Stimulated activated CD4-positive, alpha-beta T cell treated with anti-CD3 and anti-CD28 coated beads, Interleukin-1b, Interleukin-23, amount 100 ng/mL, for 1 hour (primary cell): ENCODE data around the gene PLCG2.

Experiments
- DNase-seq, 2 donors: peaks; one replicate each; pipeline ENCODE4 v3.0.0-alpha.2; 2020; ENCODE audit warnings: low read depth in 2 of 2

PLCG2 gene

DNA sequence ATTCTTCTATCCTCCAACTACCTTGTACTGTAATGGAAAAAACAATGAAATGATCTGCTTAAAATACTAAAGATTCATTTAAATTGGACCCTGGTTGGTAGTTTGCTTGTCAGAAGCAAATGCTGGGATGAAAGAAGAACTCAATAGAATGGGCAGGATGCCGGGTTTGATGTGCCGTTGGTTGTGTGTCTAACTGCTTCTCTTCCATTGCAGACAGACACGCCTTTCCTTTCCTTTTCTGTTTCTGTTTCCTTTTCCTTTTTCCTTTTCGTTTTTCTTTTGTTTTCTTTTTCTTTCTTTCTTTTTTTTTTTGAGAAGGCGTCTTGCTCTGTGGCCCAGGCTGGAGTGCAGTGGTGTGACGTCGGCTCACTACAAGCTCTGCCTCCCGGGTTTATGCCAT is 64.6 kb downstream of the PLCG2 start:
- no peak for DNase-seq

DNA sequence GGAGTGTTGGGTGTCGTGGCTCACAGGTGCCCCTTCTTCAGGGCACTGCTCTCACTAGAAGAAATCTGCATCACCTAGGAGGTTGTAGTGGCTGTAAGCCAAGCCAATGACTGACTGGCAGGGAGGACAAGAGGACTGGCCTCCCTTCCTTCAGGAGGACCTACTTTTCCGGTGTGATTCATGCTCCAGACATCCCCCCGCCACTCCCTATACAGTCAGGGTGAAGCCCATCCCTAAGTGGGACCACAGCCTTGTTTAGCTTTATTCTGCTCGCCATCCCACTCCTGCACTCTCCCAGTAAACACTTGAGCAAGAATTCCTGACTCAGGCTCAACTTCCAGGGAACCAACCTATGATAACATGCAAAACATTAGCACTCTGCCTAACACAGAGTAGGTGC is 67.0 kb downstream of the PLCG2 start:
- DNase-seq, result no peak

DNA sequence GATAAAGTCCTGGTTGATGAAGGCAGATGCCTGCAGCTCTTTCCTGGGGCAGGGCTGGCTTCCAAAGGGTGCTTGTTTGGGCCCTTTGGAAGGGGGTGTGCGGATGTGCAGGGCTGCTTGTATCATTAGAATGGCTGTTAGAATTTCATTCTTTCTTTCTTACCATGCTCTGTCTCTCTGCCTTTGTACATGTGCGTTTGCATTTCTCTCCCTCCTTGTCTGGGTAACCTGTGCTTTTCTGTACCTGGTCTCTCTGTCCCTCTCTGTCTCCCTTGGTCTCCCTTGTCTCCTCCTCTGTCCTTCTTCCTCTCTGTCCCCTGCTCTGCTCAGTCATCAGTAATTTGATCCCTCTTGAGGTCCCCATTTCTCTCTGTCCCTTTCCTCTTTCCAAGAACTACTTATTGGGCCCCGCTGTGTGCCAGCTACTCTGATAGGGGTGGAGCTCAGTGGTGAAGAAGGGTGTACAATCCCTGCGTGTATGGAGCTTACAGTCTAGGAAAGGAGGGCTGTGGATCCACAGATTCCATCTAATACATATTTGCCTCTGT is 69.3 kb downstream of the PLCG2 start:
- DNase-seq, result no peak

GRCh38 chr16:81850197-81850944 is 71.3 kb downstream of the PLCG2 start:
- no peak for DNase-seq

- DNase-seq, result no peak
Observed at GRCh38 chr16:81852347-81852746, 73.3 kb downstream of the PLCG2 start.

- DNase-seq, result no peak
Observed at GRCh38 chr16:81855552-81856153, 76.6 kb downstream of the PLCG2 start.

DNA sequence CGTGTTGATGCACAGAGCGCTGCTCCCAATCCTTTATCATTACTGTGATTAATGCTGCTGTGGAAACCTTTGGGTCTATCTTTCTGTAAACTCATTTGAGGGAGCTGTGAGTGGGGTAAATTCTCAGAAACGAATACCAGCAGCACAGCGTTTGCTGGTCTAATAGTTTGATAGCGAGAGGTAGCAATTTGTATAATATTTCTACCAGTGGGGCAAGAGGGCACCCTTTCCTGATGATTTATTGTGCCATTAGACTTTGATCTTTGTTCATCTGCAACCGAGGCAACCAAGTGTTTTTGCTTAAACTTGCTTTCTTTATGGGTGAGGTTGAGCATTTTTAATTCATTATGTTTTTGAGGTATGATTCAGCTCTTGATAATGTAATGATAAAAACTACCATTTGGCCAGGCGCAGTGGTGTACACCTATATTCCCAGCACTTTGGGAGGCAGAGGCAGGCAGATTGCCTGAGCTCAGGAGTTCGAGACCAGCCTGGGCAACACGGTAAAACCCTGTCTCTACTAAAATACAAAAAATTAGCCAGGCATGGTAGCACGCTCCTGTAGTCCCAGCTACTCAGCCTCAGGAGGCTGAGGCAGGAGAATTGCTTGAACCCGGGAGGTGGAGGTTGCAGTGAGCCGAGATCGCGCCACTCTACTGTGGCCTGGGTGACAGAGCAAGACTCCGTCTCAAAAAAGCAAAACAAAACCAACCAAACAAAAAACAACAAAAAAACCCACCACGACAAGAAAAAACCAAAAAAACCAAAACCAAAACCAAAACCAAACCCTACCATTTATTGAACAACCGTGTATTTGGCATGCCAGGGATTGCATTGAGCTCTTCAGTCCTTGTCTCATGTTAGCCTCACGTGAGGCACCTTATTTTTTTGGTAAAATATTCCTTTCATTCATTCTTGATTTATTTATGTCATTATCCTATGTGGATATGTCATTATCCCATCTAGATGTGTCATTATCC is 81.5 kb downstream of the PLCG2 start:
- DNase-seq, result no peak

DNA sequence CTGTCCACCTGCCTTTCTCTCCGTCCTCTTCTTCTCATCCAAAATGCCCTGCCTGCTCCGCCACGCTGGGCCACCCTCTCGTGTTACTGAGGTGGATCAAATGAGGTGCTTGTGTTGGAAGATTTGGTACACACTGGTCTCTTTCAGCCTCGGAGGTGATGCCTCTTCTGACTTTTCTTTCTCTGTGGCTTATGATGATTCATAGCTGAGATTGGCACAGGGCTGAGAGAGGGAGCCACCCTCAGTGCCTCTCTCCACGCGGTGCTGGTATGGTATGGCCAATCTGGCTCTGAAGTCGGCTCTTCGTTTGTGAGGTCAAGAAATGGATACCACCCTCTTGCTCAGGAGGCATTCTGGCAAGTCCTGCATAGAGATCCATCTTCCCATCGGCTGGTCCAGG is 82.4 kb downstream of the PLCG2 start:
- DNase-seq, result no peak

GRCh38 chr16:81861915-81862314 is 82.8 kb downstream of the PLCG2 start:
- DNase-seq, result no peak

GRCh38 chr16:81863630-81864352 is 84.7 kb downstream of the PLCG2 start:
- DNase-seq, result no peak

GRCh38 chr16:81864646-81865382 is 85.7 kb downstream of the PLCG2 start:
- no peak for DNase-seq

DNA sequence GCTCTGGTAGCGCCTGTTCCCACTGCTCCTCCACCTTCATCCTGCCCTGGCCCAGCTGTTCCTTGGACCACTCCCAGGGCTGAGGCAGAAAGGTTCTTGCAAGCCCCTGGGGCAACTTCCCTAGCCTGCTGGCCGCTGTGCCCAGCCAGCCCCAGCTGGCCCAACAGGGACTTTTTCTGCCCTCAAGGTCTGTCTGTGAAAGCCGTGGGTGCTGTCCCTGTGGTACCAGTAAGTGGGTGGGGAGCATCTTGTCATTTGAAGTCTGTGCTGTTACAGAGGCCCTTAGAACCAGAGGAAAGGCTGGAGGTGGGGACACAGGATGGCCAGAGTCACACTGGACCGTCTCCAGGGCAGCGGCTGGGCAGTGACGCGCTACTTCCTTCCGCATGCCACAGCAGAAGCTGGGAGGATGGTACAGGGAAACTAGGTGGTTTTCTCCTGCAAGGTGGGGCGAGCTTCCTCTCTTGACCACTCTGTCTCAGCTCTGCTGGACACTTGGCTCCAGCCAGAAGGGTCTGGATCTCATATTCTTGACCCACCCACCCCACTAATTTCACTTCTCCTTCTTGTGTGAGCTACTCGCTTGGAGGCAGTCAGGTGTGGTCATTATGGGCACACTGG is 87.8 kb downstream of the PLCG2 start:
- no peak for DNase-seq

GRCh38 chr16:81868057-81868748 is 89.1 kb downstream of the PLCG2 start:
- no peak for DNase-seq

DNA sequence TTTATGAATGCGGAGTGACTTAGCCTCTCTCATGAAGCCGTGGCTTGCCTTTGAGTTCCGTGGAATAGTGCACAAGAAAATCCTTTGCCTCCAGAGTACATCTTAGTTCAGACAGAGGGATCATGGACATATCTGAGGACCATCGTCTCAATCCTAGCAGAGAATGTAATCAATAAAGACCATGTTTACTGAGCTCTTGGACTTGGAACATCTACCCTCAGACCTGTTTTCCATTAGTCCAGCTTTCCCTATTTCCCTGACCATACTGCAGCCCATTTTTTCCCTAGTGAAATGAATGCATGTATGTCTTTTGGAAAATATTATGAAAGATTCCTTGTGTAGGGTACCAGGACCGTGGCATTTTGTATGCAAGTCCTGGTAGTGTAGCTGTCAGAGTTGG is 90.2 kb downstream of the PLCG2 start:
- DNase-seq, result no peak

DNA sequence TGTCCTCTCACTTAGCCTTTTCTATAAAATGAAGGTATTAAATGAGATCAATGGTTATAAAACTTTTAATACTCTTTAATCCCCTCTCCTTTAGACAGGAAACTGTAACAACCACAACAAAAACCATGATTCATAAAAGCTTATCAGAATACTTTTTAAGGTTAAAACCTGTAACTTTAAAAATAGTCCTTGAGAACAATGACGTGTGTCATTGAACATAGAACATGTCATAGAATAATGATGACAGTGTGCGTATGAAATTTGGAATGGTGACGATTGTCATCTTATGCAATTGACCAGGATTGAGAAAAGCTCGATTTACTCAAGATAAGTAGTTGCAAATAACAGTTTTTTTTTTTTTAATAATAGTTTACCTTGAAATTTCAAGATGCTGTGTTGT is 94.1 kb downstream of the PLCG2 start:
- no peak for DNase-seq

DNA sequence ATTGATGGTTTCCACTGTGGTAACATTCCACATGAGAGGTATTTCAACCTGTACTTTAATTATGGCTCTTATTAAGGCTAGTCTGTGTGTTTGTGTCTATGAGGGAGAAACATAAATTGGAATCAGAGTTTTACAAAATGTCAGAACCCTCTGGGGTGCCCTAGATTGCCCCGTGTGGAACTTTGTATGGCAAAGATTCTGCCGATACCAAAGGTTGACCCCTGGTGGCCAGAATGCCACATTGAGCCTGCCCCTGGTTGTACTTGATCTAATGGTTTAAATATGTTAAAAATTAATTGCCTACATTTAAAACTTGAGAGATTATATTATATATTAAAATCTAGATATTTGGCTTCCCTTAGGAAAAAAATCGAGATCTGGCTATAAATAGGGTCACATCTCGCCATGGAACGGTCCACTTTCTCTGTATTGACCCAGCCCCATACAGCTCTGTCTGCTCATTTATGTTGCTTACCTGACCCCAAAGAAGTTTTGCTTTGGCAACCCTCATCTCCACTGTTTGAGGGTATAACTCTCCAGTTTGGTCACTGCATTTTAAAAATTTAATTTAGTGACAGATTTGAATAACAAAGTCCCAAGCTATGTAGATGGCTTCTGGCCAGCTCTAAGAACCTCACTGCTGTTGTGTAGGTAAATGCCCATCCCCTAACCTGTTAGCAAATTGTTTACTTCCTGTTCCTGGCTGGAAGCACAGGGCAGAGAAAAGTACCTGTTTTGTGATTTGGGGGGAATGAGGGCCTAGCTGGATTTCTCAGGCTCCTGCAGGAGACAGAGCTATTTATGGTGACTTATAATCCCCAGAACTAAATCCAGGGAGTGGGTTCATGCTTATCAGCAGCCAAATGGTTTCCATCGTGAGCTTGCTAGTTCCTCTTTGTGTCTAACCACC is 95.0 kb downstream of the PLCG2 start:
- no peak for DNase-seq

GRCh38 chr16:81875461-81875860 is 96.4 kb downstream of the PLCG2 start:
- DNase-seq, result no peak

GRCh38 chr16:81876273-81876900 is 97.3 kb downstream of the PLCG2 start:
- DNase-seq, result no peak
